K562 (cell line): ENCODE data around the gene SYNE2. TPM values are rescaled to one million over a fixed set of nuclear protein-coding genes. Genes with fewer than 3 reads are reported as not detected.

Source experiments
- ATAC-seq: fragments of 200-7000 bp; cut with Tn5 transposase; 3 replicates; pipeline ENCODE4 v1.9.1; 2020; ENCODE audit warnings: moderate library complexity
- BruUV-seq: library from RNA; stranded (reverse); fragments of 400-500 nt; replicated peaks from 2 replicates; lab custom pipeline; 2021; lab: Mats Ljungman, UMichigan
- CTCF ChIA-PET: fragments of 300-600 bp; formaldehyde crosslinking; extraction: SDS; loops from one replicate; lab custom pipeline; 2021; ENCODE audit warnings: low intra/inter-chr PET ratio; lab: Yijun Ruan, JAX
- POLR2A ChIA-PET: fragments of 300-600, 350-650 bp; sonication (Branson Sonifier 250); formaldehyde crosslinking; extraction: SDS; loops from one replicate; lab custom pipeline; 2021; ENCODE audit warnings: antibody characterized with exemption, inconsistent platforms; lab: Yijun Ruan, JAX
- DNase-seq, 4 experiments: peaks; one replicate each; pipeline versions ENCODE4 v3.0.0 to v3.0.0-alpha.2; 2011 to 2018; ENCODE audit warnings: low spot score in 3 of 4, mixed read lengths in 3 of 4; ENCODE audit errors: extremely low read depth in 1 of 4
- FAIRE-seq: peaks from 2 replicates; lab custom pipeline; 2011; peaks lifted over from hg19 to GRCh38; lab: Jason Lieb, UNC
- H2AFZ ChIP-seq: 2 replicates; pipeline ENCODE4 v1.6.0; 2011; ENCODE audit warnings: low read depth, low read length, control low read depth, inconsistent platforms
- H3K27ac ChIP-seq: fragments of 200-600 bp; 3 replicates; pipeline ENCODE4 v1.8.0; 2011; ENCODE audit warnings: low read depth, mild to moderate bottlenecking, control low read depth, inconsistent platforms, low read length, moderate library complexity, mixed read lengths; ENCODE audit errors: extremely low read depth
- H3K27me3 ChIP-seq, 2 experiments: fragments of 300-600 bp in 1 of 2; 2 replicates in 1 of 2; 3 replicates in 1 of 2; pipeline versions ENCODE4 v1.6.0 to v1.8.0; 2011; ENCODE audit warnings: inconsistent platforms in 2 of 2, low read length in 2 of 2, mild to moderate bottlenecking in 1 of 2, mixed read lengths in 1 of 2, moderate library complexity in 1 of 2; ENCODE audit not compliant: control insufficient read depth in 2 of 2, insufficient read depth in 2 of 2
- H3K36me3 ChIP-seq: fragments of 300-600 bp; 3 replicates; pipeline ENCODE4 v1.8.0; 2011; ENCODE audit warnings: mild to moderate bottlenecking, low read length, inconsistent platforms; ENCODE audit not compliant: control insufficient read depth, insufficient read depth
- H3K4me1 ChIP-seq, 2 experiments: fragments of 200-600 bp in 1 of 2; replicated peaks in 1 of 2; 2 replicates in 1 of 2; 3 replicates in 1 of 2; pipeline versions ENCODE4 v1.5.1 to v1.8.0; 2011; ENCODE audit warnings: inconsistent platforms in 2 of 2, low read length in 2 of 2, mild to moderate bottlenecking in 1 of 2, mixed read lengths in 1 of 2, moderate library complexity in 1 of 2; ENCODE audit not compliant: control insufficient read depth in 2 of 2, insufficient read depth in 2 of 2
- H3K4me2 ChIP-seq: 2 replicates; pipeline ENCODE4 v1.6.1; 2011; ENCODE audit warnings: low read length, control low read depth, inconsistent platforms, mixed read lengths; ENCODE audit not compliant: insufficient read depth
- H3K4me3 ChIP-seq: fragments of 200-600 bp; sonication (generic), shearing (Covaris generic); 2 replicates; pipeline ENCODE4 v1.5.1; 2016; ENCODE audit warnings: control low read depth, inconsistent platforms
- H3K79me2 ChIP-seq: fragments of 200-600 bp; 3 replicates; pipeline ENCODE4 v1.8.0; 2011; ENCODE audit warnings: low read length, inconsistent platforms; ENCODE audit not compliant: control insufficient read depth, insufficient read depth
- H3K9ac ChIP-seq, 2 experiments: 2 replicates each; pipeline versions ENCODE4 v1.6.0 to v1.6.1; 2011; ENCODE audit warnings: low read depth in 2 of 2, low read length in 2 of 2, control low read depth in 1 of 2, inconsistent platforms in 1 of 2, mild to moderate bottlenecking in 1 of 2, mixed read lengths in 1 of 2; ENCODE audit not compliant: insufficient read depth in 1 of 2
- H3K9me1 ChIP-seq: one replicate; pipeline ENCODE4 v1.6.0; 2011; ENCODE audit warnings: inconsistent platforms, mild to moderate bottlenecking, low read length, moderate library complexity; ENCODE audit not compliant: control insufficient read depth, insufficient read depth
- H3K9me3 ChIP-seq: replicated peaks from 2 replicates; pipeline ENCODE4 v1.5.1; 2011; ENCODE audit warnings: low read depth, low read length, inconsistent platforms; ENCODE audit not compliant: control insufficient read depth, insufficient read depth
- H4K20me1 ChIP-seq: replicated peaks from 2 replicates; pipeline ENCODE4 v1.6.1; 2011; ENCODE audit warnings: low read length, inconsistent platforms, mixed read lengths; ENCODE audit not compliant: control insufficient read depth, insufficient read depth
- ARID3B ChIP-seq: fragments of 250-450 bp; sonication (Bioruptor Pico); IDR thresholded peaks from 2 replicates; pipeline ENCODE4 v1.4.0; 2020; ENCODE audit warnings: borderline replicate concordance
- CREB3 ChIP-seq: fragments of 450-650 bp; conservative IDR thresholded peaks from 2 replicates; pipeline ENCODE4 v1.6.1; 2016; ENCODE audit warnings: missing genetic modification characterization, low read depth, mild to moderate bottlenecking, missing compliant biosample characterization, moderate library complexity
- CTCF ChIP-seq, 3 experiments: IDR thresholded peaks in 2 of 3; conservative IDR thresholded peaks in 1 of 3; 2 replicates each; pipeline ENCODE4 v1.5.1; 2011 to 2012; ENCODE audit warnings: low read length in 3 of 3, mild to moderate bottlenecking in 3 of 3, control low read depth in 2 of 3, improper control_type of control experiment in 1 of 3, inconsistent platforms in 1 of 3, low read depth in 1 of 3, mixed read lengths in 1 of 3, moderate library complexity in 1 of 3; ENCODE audit not compliant: insufficient read depth in 2 of 3
- FOXJ3 ChIP-seq: sonication (generic); formaldehyde crosslinking; IDR thresholded peaks from 2 replicates; pipeline ENCODE4 v1.4.0; 2020; ENCODE audit warnings: mild to moderate bottlenecking, missing genetic modification reagents
- IRF9 ChIP-seq: fragments of 450-650 bp; IDR thresholded peaks from 2 replicates; pipeline ENCODE4 v1.6.1; 2016; ENCODE audit warnings: missing biosample characterization, missing genetic modification characterization
- PHF8 ChIP-seq: fragments of 200-600 bp; sonication (generic); IDR thresholded peaks from 2 replicates; pipeline ENCODE4 v1.6.1; 2012; ENCODE audit warnings: mixed run types, mild to moderate bottlenecking, inconsistent platforms, low read length, moderate library complexity, borderline replicate concordance
- SRF ChIP-seq, 2 experiments: fragments of 250-450, 450-650 bp in 1 of 2; sonication (Bioruptor Pico) in 1 of 2; sonication (generic) in 1 of 2; formaldehyde crosslinking; IDR thresholded peaks; 2 replicates each; pipeline versions ENCODE4 v1.5.0 to v1.5.1; 2020 to 2022; ENCODE audit warnings: mild to moderate bottlenecking in 1 of 2, missing genetic modification reagents in 1 of 2
- TEAD2 ChIP-seq: fragments of 450-650 bp; IDR thresholded peaks from 2 replicates; pipeline ENCODE4 v1.6.1; 2016; ENCODE audit warnings: missing genetic modification characterization, control low read depth, missing compliant biosample characterization
- YBX1 ChIP-seq: fragments of 450-650 bp; IDR thresholded peaks from 2 replicates; pipeline ENCODE4 v1.7.1; 2016; ENCODE audit warnings: mild to moderate bottlenecking
- ZBTB8A ChIP-seq: fragments of 450-650 bp; IDR thresholded peaks from 2 replicates; pipeline ENCODE4 v1.6.1; 2018; ENCODE audit warnings: mild to moderate bottlenecking, moderate library complexity; ENCODE audit not compliant: partially characterized antibody
- ZEB2 ChIP-seq: fragments of 450-650 bp; IDR thresholded peaks from 2 replicates; pipeline ENCODE4 v1.6.1; 2016
- ZNF23 ChIP-seq: fragments of 250-450 bp; sonication (Bioruptor Pico); IDR thresholded peaks from 2 replicates; pipeline ENCODE4 v1.4.0; 2020; ENCODE audit warnings: mild to moderate bottlenecking
- ZNF263 ChIP-seq: sonication (generic); formaldehyde crosslinking; IDR thresholded peaks from 2 replicates; pipeline ENCODE4 v1.8.0; 2022; ENCODE audit warnings: mild to moderate bottlenecking, missing genetic modification reagents, borderline replicate concordance
- ZNF282 ChIP-seq: sonication (generic); formaldehyde crosslinking; IDR thresholded peaks from 2 replicates; pipeline ENCODE4 v1.8.1; 2023; ENCODE audit warnings: missing genetic modification reagents
- WGBS: fragments of 100-300 bp; shearing (Covaris generic); methylation state at CpG from one replicate; pipeline ENCODE4 v1.1.6; 2016; ENCODE audit warnings: low coverage, mixed read lengths; ENCODE audit not compliant: insufficient coverage; ENCODE audit errors: missing lambda C conversion rate; 5-methylcytosine and 5-hydroxymethylcytosine counted together
- in situ Hi-C: fragments of 300-500 bp; cut with MboI; formaldehyde crosslinking; loops from 4 replicates; pipeline ENCODE4 v1.15.0; 2018; ENCODE audit warnings: inconsistent platforms, mixed read lengths
- intact Hi-C: fragments of 100-400 bp; cut with micrococcal nuclease; formaldehyde crosslinking; loops from 2 replicates; pipeline ENCODE4 v1.14.2; 2022
- polyA plus RNA-seq, 8 experiments: library from polyadenylated mRNA; depleted of rRNA in 4 of 8; stranded (reverse) in 5 of 8; unstranded in 3 of 8; fragments of >200 nt; fragmentation: Nextera tagmentation in 2 of 8; fragmentation: Illumina TruSeq in 1 of 8; extraction: Ambion mirVana in 2 of 8; extraction: Trizol in 1 of 8; gene quantifications; 2 replicates each; pipeline versions ENCODE4 v1.2.1 to v1.2.3, GENCODE V29; 2011 to 2014; ENCODE audit warnings: inconsistent platforms in 1 of 8, missing spikeins in 1 of 8
- total RNA-seq, 7 experiments: library from RNA; depleted of rRNA in 6 of 7; stranded (reverse); fragments of >200 nt in 6 of 7; fragmentation: Illumina TruSeq in 2 of 7; extraction: Trizol in 2 of 7; gene quantifications; 2 replicates each; pipeline versions ENCODE4 v1.2.1 to v1.2.3, GENCODE V29; 2011 to 2021; ENCODE audit warnings: low replicate concordance in 1 of 7

The SYNE2 gene
- total and polyA plus RNA-seq, 9 of the 15 experiments (the other 6 are each of a cell fraction or from before 2014, with no cell fraction given) = 0.06 to 0.53 (median 0.11) TPM

- Histone ChIP-seq H3K79me2 (no peaks in the 10 kb centered on the region), H4K20me1 (no peaks in the 10 kb centered on the region), H3K4me3 (no peak overlapping the region), H3K4me2 (no peak overlapping the region), H2AFZ (no peak overlapping the region), H3K9me1 (no peaks in the 10 kb centered on the region), H3K4me1 (no peaks in the 10 kb centered on the region), H3K9ac (no peak overlapping the region), H3K9me3 (no peaks in the 10 kb centered on the region), H3K36me3 (no peaks in the 10 kb centered on the region), H3K27me3 (no peaks in the 10 kb centered on the region), H3K27ac (no peak overlapping the region)
- ATAC-seq (no peak), DNase-seq (no peak), FAIRE-seq (no peak)
- ChIA-PET CTCF (no interaction called here), POLR2A (interaction anchor here (1.5 kb wide), 1 partner anchor 14 kb away, joined by 4 read pairs; no protein-coding TSS in a partner anchor)
- WGBS = 0% methylated on average over 3 of the region's 3 CpGs
- intact Hi-C loops (no loop called here), in situ Hi-C loops (no loop called here)
- TF ChIP-seq ZBTB8A (no peak), PHF8 (no peak), YBX1 (no peak), ZNF282 (CRISPR knock-in tag) (no peak), ARID3B (CRISPR knock-in tag) (no peak), CREB3 (tag) (no peak), TEAD2 (no peak), CTCF (IDR thresholded peaks at IDR 0.05 in 2 of 3, conservative IDR thresholded peaks at IDR 0.05 in 1 of 3; ENCODE audit: insufficient read depth in 2 of 3, low read depth in 1 of 3, low read length in 3 of 3) (no peak), SRF (CRISPR knock-in tag; IDR thresholded peaks at IDR 0.05) (no peak), IRF9 (tag) (no peak), ZEB2 (no peak), ZNF23 (CRISPR knock-in tag) (no peak), FOXJ3 (CRISPR knock-in tag) (no peak), ZNF263 (CRISPR knock-in tag) (no peak)
- no TSS peak for BruUV-seq
Observed at GRCh38 chr14:64025479-64025878, 172.7 kb downstream of the SYNE2 start.
